ENCODE measurements around the gene NRXN3. TPM values are rescaled to one million over a fixed set of nuclear protein-coding genes. Genes with fewer than 3 reads are reported as not detected.

NRXN3 gene
- total and polyA plus RNA-seq, 2 of the 4 experiments (the other 2 are of a cell fraction) = 4.8 to 25.1 TPM

DNA sequence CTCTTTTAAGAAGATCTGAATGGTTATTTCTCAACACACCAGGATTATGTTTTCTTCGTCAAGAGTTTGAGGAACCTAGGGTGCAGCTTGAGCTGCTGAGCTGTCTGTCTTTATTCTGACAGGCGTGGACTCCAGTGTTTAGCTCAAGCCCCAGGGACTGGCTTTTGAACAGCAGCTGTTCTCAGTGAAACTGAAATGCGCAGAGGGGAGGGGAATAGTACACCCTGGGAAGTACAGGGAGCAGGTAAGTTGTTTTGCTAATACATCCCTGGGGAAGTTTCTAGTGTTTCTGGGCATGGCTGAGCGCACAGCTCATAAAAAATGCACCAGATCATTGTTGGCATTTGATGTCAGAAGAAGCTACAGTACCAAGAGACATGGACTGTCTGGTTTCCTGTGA lies 1381.3 kb downstream of the NRXN3 start:
- Histone ChIP-seq H3K9ac (ENCODE audit: low read depth, low read length) (no peak overlapping the region), H2BK120ac (ENCODE audit: low read depth, low read length) (no peak overlapping the region), H3K56ac (ENCODE audit: extremely low read depth, insufficient read depth, low read length) (no peak overlapping the region), H4K20me1 (ENCODE audit: insufficient read depth, low read length) (no peaks in the 10 kb centered on the region), H3K18ac (ENCODE audit: low read depth, low read length) (no peak overlapping the region), H3K27ac (ENCODE audit: insufficient read depth, low read length) (no peak overlapping the region), H3K9me1 (ENCODE audit: insufficient read depth, low read length) (no peaks in the 10 kb centered on the region), H4K5ac (ENCODE audit: low read depth, low read length) (no peak overlapping the region; the same call in 1 of the 2 replicates), H2AK9ac (replicated peaks; ENCODE audit: low read depth, low read length, poor library complexity) (no peak overlapping the region), H3K79me1 (ENCODE audit: low read depth in 1 of 2, low read length in 2 of 2) (no peaks in the 10 kb centered on the region), H3K9me3 (ENCODE audit: control insufficient read depth, insufficient read depth, low read length) (no peaks in the 10 kb centered on the region), H3K4me3 (ENCODE audit: insufficient read depth, low read depth, low read length) (no peak overlapping the region), H2AFZ (replicated peaks; ENCODE audit: low read length, poor library complexity) (peak overlapping the region; percentile 43), H3K23ac (ENCODE audit: low read depth, low read length) (no peak overlapping the region), H3K27me3 (ENCODE audit: control insufficient read depth, insufficient read depth, low read length) (no peaks in the 10 kb centered on the region), H3K4me2 (ENCODE audit: low read depth, low read length) (no peak overlapping the region), H3K4me1 (ENCODE audit: control insufficient read depth, insufficient read depth, low read length) (peaks cover 6% of the 10 kb centered on the region; the same call in 1 of the 2 replicates), H3K4ac (ENCODE audit: low read depth, low read length) (no peak overlapping the region), H3K14ac (replicated peaks; ENCODE audit: low read depth, low read length) (no peak overlapping the region), H3K36me3 (ENCODE audit: control insufficient read depth, insufficient read depth, low read length) (no peaks in the 10 kb centered on the region), H2BK20ac (ENCODE audit: low read depth, low read length) (no peak overlapping the region), H4K8ac (ENCODE audit: low read depth in 2 of 2, low read length in 2 of 2) (no peak overlapping the region), H2AK5ac (ENCODE audit: low read depth, low read length) (no peak overlapping the region), H2BK15ac (ENCODE audit: low read depth, low read length) (0 out of 3 replicates have a peak overlapping the region, but pooled peaks have one; percentile 68), H4K91ac (ENCODE audit: insufficient read depth, low read depth, low read length) (no peak overlapping the region), H2BK5ac (ENCODE audit: low read depth, low read length, poor library complexity, severe bottlenecking) (no peak overlapping the region)
- CTCF ChIA-PET = interaction anchor here (1.5 kb wide), 1 partner anchor 14 kb away, joined by 5 read pairs; no protein-coding TSS in a partner anchor
- 100% methylated on average over 1 of the region's 4 CpGs; no CpG with 5 or more reads in 1 of the 2 experiments for WGBS, 2 experiments (ENCODE audit: extremely low coverage in 2 of 2, insufficient read length in 1 of 2)
- DNase-seq (no peak), ATAC-seq (ENCODE audit: low read depth) (no peak)
- TF ChIP-seq RCOR1 (IDR thresholded peaks at IDR 0.05; ENCODE audit: insufficient replicate concordance, low read length) (no peak), BHLHE40 (IDR thresholded peaks at IDR 0.05; ENCODE audit: low read depth, low read length) (no peak)
- dilution Hi-C loops (cut with HindIII; ENCODE audit: low sequenced_read_pairs, unreplicated experiment) (no loop called here), intact Hi-C loops (cut with micrococcal nuclease) (no loop called here), in situ Hi-C loops (cut with MboI; ENCODE audit: low sequenced_read_pairs) (no loop called here)
- POLR2A ChIA-PET (ENCODE audit: unreplicated experiment) = no interaction called here
- no TSS peak for BruUV-seq (replicated peaks)

All from IMR-90 (cell line).